ENCODE data around the gene JAZF1.
A peak's percentile ranks its signal among the peaks of the same experiment; 100 is the strongest.

JAZF1 gene

DNA sequence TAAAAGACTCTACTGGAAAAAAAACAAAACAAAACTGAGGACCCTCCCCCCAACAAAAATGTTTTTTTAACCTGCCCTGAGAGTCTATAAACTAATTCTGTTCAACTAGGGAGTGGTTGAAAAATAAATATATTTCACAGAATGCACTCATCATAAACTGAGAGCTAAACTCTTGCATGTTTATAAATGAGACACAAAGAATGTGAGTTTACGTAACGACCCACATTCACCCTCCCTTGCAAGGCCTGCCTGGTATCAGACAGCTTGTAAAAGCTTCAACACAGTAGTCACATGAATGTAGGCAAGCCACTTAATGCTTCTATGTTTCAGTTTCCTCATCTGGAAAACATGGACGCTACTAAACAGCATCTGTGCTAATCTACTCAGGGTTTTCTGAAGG, 50.3 kb downstream of the JAZF1 start:
- no peak overlapping the region for H3K27ac Mint-ChIP-seq
- no peak for ATAC-seq (ENCODE audit: low read depth)
- no peak overlapping the region for H3K4me3 Mint-ChIP-seq
- peaks cover 10% of the 10 kb centered on the region for H3K36me3 Mint-ChIP-seq
- no peaks in the 10 kb centered on the region for H3K27me3 Mint-ChIP-seq
- H3K9me3 Mint-ChIP-seq = no peaks in the 10 kb centered on the region
- peaks cover 53% of the 10 kb centered on the region for H3K4me1 Mint-ChIP-seq
- no peak for DNase-seq (ENCODE audit: low spot score in 2 of 2)

DNA sequence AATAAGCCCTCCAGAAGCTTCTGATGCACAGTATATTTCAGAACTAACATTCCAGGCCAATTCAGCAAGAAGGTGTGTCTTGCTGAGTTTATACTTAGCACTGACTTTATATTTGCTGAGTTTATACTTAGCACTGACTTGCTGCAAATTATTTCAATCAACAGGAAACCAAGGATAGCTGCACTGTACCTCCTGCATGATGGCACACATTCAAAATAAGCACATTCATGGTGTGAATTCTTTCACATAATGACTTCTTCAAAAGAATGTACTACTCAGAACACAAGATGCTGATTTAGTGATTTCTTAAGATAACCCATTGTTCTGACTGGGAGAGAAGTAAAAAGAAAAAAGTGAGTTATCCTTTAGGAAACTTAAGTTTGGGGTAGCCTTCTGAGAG, 52.0 kb downstream of the JAZF1 start:
- no peaks in the 10 kb centered on the region for H3K27me3 Mint-ChIP-seq
- H3K36me3 Mint-ChIP-seq = peaks cover 10% of the 10 kb centered on the region
- H3K4me3 Mint-ChIP-seq = no peak overlapping the region
- DNase-seq (ENCODE audit: low spot score in 2 of 2) = no peak
- H3K9me3 Mint-ChIP-seq = no peaks in the 10 kb centered on the region
- peaks cover 50% of the 10 kb centered on the region for H3K4me1 Mint-ChIP-seq
- H3K27ac Mint-ChIP-seq = no peak overlapping the region
- no peak for ATAC-seq (ENCODE audit: low read depth)

DNA sequence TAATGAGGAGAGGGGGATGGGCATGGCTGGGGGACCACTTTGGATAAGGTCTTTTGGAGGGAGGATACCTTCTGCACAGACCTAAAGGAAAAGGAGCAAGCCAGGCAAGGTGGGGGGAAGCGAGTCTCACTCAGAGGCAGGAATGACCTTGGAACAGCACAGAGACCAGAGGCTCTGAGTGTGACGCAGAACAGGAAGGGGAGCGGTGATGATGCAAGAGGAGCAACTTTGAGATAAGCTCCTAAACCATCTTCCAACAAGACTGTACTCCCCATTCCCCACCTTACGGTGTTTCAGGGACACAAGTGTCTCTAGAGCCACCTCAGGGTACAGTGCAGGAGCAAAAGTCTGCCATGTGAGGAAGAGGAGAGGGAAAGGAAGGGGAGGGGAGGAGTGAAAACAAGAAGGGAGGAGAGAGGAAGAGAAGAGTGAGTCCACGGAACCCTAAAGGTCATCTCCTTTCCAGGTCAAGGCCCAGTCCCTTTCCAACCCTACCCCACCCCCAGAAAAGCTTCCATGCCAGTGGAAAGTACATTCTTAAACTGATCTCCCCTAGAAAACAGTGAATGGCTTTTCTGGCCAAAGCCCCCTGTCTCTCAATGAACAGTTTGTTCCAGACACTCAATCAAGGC, 54.1 kb downstream of the JAZF1 start:
- H3K27ac Mint-ChIP-seq = no peak overlapping the region
- H3K4me1 Mint-ChIP-seq = peaks cover 59% of the 10 kb centered on the region
- no peak for ATAC-seq (ENCODE audit: low read depth)
- peaks cover 14% of the 10 kb centered on the region for H3K36me3 Mint-ChIP-seq
- H3K9me3 Mint-ChIP-seq = no peaks in the 10 kb centered on the region
- no peak overlapping the region for H3K4me3 Mint-ChIP-seq
- no peaks in the 10 kb centered on the region for H3K27me3 Mint-ChIP-seq
- DNase-seq (ENCODE audit: low spot score in 2 of 2) = no peak

DNA sequence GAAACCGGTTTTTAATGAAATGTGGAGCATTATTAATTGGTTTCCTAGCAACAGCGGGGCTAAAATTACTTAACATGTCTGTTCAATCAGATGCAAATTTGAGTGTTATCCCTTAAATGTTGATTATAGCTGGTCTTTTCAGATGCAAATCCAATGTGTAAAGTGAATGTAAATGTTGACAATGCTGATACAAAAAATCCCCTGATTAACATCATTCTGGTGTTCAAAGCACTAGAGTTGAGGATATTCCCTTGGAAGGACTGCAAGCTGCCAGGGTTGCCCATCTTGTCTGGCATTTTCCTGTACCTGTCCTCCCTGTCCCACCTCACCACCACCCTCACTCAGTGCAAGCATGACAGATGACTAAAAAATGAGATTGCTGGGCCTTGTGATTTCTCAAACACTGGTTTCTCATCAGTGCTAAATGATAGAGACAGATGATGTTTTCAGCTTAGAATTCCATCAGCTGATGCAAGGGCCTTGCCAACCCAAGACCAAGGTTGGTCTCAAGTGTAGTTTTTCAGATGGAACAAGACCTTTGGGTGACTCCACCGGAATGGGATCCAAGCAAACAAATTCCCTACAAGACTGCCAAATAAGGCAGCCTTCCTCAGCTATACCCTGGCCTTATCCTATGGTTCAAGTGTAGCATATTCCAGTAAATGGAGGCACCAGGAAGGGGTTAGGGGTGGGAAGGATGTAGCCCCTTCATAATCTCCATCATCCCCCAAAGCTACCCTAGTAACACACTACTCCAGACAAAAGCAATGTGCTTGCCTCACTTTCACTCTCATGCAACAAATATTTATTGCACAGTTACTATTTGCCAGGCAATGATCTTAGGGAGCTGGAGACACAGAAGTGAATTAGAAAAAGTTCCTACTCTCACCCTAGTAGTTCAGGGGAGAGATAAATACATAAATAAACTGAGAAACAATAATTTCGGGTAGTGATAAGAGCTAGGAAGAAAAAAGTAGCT, 54.9 kb downstream of the JAZF1 start:
- H3K27me3 Mint-ChIP-seq = no peaks in the 10 kb centered on the region
- peaks cover 15% of the 10 kb centered on the region for H3K36me3 Mint-ChIP-seq
- no peak for ATAC-seq (ENCODE audit: low read depth)
- H3K9me3 Mint-ChIP-seq = no peaks in the 10 kb centered on the region
- DNase-seq (ENCODE audit: low spot score in 2 of 2) = no peak
- no peak overlapping the region for H3K4me3 Mint-ChIP-seq
- no peak overlapping the region for H3K27ac Mint-ChIP-seq
- H3K4me1 Mint-ChIP-seq = peaks cover 64% of the 10 kb centered on the region

DNA sequence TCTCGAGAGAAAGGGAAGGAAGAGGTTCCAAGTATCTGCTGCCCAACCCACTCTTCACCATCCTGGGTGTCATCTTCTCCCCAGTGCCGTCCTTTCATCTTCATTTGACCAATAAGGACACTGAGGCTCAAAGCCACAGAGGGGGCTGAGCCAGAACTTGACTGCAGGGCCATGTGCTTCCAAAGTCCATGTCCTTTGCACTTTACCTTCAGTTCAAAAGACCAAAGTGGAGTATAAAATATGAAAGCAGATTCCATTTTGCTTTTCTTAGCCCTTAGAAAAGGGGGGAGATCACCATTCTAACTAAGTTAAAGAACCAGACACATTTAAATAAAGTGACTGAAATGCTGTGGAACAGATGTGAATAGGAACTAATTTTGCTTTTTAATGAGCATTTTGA, 56.2 kb downstream of the JAZF1 start:
- Mint-ChIP-seq H3K27ac (no peak overlapping the region), H3K4me1 (peaks cover 72% of the 10 kb centered on the region)

DNA sequence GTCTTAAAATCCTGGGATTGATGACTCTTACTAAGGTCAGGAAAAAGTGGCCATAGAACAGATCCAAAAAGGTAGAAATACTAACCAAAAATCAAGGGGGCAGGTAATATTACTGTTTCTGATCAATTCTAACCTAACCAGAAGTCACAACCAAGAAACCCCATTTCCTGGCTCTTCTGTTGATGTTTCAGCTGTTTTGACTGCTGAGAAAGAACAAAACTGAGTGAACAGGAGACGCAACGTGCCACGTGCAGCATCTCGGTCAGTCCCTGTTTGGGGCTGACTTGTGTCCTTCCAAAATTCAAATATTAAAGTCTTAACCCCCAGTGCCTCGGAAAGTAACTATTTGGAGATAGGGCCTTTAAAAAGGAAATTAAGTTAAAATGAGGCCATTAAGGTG, 56.8 kb downstream of the JAZF1 start:
- peaks cover 19% of the 10 kb centered on the region for H3K36me3 Mint-ChIP-seq
- H3K27me3 Mint-ChIP-seq = no peaks in the 10 kb centered on the region
- H3K27ac Mint-ChIP-seq = peak overlapping the region; percentile 26
- peaks cover 70% of the 10 kb centered on the region for H3K4me1 Mint-ChIP-seq
- no peak overlapping the region for H3K4me3 Mint-ChIP-seq
- no peaks in the 10 kb centered on the region for H3K9me3 Mint-ChIP-seq
- DNase-seq (ENCODE audit: low spot score in 2 of 2) (no peak), ATAC-seq (ENCODE audit: low read depth) (peak; percentile 22)

More for the DNA sequence above, 56.2 kb downstream of the JAZF1 start:
- no peaks in the 10 kb centered on the region for H3K9me3 Mint-ChIP-seq
- no peak overlapping the region for H3K4me3 Mint-ChIP-seq
- H3K27me3 Mint-ChIP-seq = no peaks in the 10 kb centered on the region
- DNase-seq (ENCODE audit: low spot score in 2 of 2) (no peak), ATAC-seq (ENCODE audit: low read depth) (no peak)
- peaks cover 17% of the 10 kb centered on the region for H3K36me3 Mint-ChIP-seq

DNA sequence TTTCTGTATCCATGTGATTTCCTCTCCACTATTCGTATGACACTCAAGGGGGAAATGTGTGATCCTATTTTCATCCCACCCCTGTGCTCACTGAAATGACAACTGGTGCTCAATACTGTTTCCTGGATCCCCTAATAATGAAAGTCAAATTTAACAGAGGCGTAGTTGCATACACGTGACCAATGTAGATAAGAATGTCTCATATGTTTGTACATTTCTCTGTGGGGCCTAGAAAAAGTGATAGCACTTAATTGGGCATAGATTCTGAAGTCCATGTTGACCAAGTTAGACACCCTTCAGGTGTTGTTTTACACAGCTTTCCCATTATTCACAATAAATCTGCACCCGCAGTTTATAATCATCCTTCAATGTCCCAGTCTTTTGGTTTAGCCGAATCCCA, 59.1 kb downstream of the JAZF1 start:
- peaks cover 11% of the 10 kb centered on the region for H3K36me3 Mint-ChIP-seq
- peak overlapping the region; percentile 46 for H3K27ac Mint-ChIP-seq
- H3K9me3 Mint-ChIP-seq = no peaks in the 10 kb centered on the region
- no peak for DNase-seq (ENCODE audit: low spot score in 2 of 2)
- H3K4me1 Mint-ChIP-seq = peaks cover 61% of the 10 kb centered on the region
- H3K4me3 Mint-ChIP-seq = no peak overlapping the region
- ATAC-seq (ENCODE audit: low read depth) = no peak
- H3K27me3 Mint-ChIP-seq = no peaks in the 10 kb centered on the region

DNA sequence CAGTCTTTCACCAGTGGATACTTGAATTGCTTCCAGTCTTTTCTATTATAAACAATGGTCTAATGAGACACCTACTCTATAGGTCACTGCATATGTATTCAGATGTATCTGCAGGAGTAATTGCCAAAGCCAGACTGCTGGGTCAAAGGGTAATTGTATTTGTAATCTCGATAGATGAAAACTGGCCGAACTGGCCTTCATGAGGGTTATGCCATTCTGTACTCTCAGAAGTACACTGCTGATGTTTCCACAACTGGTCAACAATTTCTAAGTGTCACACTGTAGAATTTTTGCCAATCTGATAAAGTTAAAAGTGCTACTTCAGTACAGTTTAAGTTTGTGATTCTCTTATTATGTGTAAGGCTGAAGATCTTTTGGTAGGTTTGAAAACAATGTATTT, 64.6 kb downstream of the JAZF1 start:
- H3K36me3 Mint-ChIP-seq = peaks cover 7% of the 10 kb centered on the region
- no peak overlapping the region for H3K27ac Mint-ChIP-seq
- no peaks in the 10 kb centered on the region for H3K9me3 Mint-ChIP-seq
- no peak for DNase-seq (ENCODE audit: low spot score in 2 of 2)
- no peaks in the 10 kb centered on the region for H3K27me3 Mint-ChIP-seq
- no peak for ATAC-seq (ENCODE audit: low read depth)
- H3K4me3 Mint-ChIP-seq = no peak overlapping the region
- peaks cover 32% of the 10 kb centered on the region for H3K4me1 Mint-ChIP-seq

DNA sequence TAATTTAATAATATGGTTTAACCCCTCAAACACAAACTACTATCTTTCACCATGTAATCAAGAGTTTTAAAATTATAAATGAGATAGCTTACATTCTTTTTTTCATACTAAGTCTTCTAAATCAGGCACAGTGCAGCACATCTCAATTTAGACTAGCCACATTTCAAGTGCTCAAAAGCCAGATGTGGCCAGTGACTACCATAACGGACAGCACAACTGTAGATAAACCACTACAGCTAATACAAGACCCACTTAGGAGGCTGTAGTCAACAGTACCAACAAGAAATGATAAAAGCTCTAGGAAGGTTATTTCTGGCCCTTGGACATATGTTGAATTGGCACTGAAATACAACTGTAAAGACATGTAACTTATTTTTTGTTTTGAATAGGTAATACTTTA, 65.3 kb downstream of the JAZF1 start:
- no peak overlapping the region for H3K27ac Mint-ChIP-seq
- H3K4me1 Mint-ChIP-seq = peaks cover 29% of the 10 kb centered on the region
- no peaks in the 10 kb centered on the region for H3K27me3 Mint-ChIP-seq
- no peak overlapping the region for H3K4me3 Mint-ChIP-seq
- peaks cover under 1% of the 10 kb centered on the region for H3K9me3 Mint-ChIP-seq
- no peak for DNase-seq (ENCODE audit: low spot score in 2 of 2)
- H3K36me3 Mint-ChIP-seq = peaks cover 8% of the 10 kb centered on the region
- no peak for ATAC-seq (ENCODE audit: low read depth)

DNA sequence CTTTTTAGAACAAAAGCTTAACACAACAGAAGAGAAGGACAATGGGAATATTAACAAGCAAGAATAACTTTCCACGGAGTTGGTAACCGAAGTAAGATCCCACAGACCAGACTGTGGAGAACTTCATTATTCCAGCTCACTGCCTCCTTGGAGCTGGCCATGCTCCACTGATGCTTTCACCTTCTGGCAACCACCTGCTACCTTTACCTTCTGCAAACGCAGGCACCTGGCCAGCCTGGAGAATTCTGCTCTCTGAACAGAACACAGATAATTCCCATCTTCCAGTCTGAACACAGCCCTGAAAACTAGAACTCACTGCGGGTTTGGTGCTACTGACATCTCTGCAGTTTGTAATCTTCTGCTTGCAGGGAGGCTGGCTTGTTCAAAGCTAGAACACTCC, 66.5 kb downstream of the JAZF1 start:
- no peaks in the 10 kb centered on the region for H3K27me3 Mint-ChIP-seq
- ATAC-seq (ENCODE audit: low read depth) (no peak), DNase-seq (ENCODE audit: low spot score in 2 of 2) (no peak)
- peaks cover 24% of the 10 kb centered on the region for H3K4me1 Mint-ChIP-seq
- H3K4me3 Mint-ChIP-seq = no peak overlapping the region
- H3K36me3 Mint-ChIP-seq = peaks cover 7% of the 10 kb centered on the region
- no peak overlapping the region for H3K27ac Mint-ChIP-seq
- peaks cover 2% of the 10 kb centered on the region for H3K9me3 Mint-ChIP-seq

DNA sequence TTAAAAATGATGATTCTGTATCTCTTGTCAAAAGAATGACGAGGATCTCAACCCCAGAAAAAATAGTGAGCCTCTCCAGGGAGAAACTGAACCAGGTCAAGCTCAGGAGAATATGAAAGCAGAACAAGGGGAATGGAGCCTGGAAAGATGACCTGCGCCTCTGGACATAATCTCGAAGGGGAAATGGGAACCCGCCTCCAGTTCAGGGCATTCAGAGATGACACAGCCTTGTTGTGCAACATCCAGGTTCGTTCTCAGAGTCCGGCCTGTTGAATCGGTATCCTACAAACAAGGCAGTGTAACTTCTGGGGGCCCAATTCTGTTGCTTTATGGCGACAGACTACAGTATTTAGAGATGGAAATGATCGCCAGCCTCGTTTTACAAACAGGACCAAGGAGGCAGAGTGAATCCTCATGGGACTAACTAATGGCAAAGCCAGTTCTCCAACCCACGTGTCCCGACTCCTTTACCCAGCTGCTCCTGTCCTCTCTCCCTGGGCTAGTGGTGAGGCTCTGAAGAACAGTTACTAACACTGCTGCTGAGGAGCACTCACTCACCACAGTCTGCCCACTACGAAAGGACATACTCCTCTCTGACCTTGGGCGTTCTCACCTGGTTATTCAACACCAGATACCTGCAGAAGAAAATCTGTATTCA, 67.6 kb downstream of the JAZF1 start:
- Mint-ChIP-seq H3K27me3 (no peaks in the 10 kb centered on the region), H3K4me1 (peaks cover 28% of the 10 kb centered on the region), H3K9me3 (peaks cover 2% of the 10 kb centered on the region), H3K36me3 (peaks cover 7% of the 10 kb centered on the region), H3K4me3 (no peak overlapping the region), H3K27ac (no peak overlapping the region)
- ATAC-seq (ENCODE audit: low read depth) (no peak), DNase-seq (ENCODE audit: low spot score in 2 of 2) (no peak)

DNA sequence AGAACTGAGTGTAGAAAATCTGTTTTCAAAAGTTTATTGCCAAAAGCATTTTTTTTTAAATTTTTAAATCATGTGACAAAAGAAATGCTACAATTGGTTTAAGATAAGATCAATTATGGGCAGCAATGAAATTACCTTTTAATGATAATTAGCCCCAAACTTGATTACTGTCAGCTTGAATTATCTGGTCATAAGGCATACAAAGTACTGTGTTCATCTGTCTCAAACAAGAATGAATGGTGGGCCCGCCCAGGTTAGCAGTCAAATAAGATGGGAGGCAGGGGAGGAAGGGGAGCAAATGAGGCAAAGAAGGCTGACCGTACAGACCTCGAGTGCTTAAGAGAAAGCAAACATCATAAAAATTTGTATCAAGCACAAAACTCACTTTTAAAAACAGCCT, 68.1 kb downstream of the JAZF1 start:
- Mint-ChIP-seq H3K4me3 (no peak overlapping the region), H3K4me1 (peaks cover 29% of the 10 kb centered on the region), H3K36me3 (peaks cover 6% of the 10 kb centered on the region), H3K9me3 (peaks cover 2% of the 10 kb centered on the region), H3K27me3 (no peaks in the 10 kb centered on the region), H3K27ac (no peak overlapping the region)
- ATAC-seq (ENCODE audit: low read depth) (no peak), DNase-seq (ENCODE audit: low spot score in 2 of 2) (no peak)

DNA sequence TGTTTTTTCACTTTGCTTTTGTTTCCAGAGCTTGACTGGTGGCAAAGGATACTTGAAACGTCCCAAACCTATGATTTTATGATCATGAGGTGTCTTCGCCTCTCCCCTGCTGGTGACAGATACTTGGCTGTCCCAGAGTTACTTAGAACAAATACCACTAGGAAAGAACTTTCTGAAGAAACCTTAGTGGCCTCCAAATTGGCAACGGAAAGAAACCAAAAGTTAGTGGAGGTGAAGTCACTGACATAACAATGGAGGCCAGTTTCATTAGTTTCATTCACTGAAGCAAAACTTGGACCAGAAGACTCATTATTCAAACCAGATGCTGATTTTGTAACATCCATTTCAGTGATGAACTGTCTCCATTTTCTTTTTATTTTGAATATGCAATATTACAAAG, 68.6 kb downstream of the JAZF1 start:
- peak overlapping the region; percentile 46 for H3K27ac Mint-ChIP-seq
- no peaks in the 10 kb centered on the region for H3K27me3 Mint-ChIP-seq
- peaks cover 6% of the 10 kb centered on the region for H3K36me3 Mint-ChIP-seq
- ATAC-seq (ENCODE audit: low read depth) = no peak
- no peak overlapping the region for H3K4me3 Mint-ChIP-seq
- H3K4me1 Mint-ChIP-seq = peaks cover 29% of the 10 kb centered on the region
- peaks cover 2% of the 10 kb centered on the region for H3K9me3 Mint-ChIP-seq
- DNase-seq (ENCODE audit: low spot score in 2 of 2) = no peak

DNA sequence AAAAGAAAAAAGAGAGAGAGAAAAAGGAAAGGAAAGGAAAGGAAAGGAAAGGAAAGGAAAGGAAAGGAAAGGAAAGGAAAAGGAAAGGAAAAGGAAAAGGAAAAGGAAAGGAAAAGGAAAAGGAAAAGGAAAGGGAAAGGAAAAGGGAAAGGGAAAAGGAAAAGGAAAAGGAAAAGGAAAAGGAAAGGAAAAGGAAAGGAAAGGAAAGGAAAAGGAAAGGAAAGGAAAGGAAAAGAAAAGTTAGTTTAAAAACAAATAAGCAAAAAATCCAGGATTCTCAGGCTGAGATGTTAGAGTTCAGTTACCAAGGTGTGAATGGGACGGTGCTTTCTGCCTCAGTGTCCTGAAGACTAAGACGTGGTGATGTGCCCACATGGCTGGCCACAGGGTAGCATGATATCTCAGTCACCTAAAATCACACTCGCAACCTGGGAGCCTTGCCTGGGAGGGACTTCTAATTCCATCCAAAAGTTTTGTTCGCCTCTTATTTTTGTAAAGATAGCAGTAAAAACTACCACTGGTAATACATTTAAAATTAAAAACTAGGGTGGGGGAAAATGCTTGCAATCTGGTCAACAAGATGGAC, 70.1 kb downstream of the JAZF1 start:
- Mint-ChIP-seq H3K27me3 (no peaks in the 10 kb centered on the region), H3K4me1 (peaks cover 32% of the 10 kb centered on the region), H3K4me3 (no peak overlapping the region), H3K36me3 (peaks cover 6% of the 10 kb centered on the region), H3K27ac (no peak overlapping the region), H3K9me3 (peaks cover 2% of the 10 kb centered on the region)
- ATAC-seq (ENCODE audit: low read depth) (no peak), DNase-seq (ENCODE audit: low spot score in 2 of 2) (no peak)

Measured in memory B cell (primary cell).